ENCODE measurements around the gene RFPL2. TPM values are rescaled to one million over a fixed set of nuclear protein-coding genes. Genes with fewer than 3 reads are reported as not detected.
A peak's percentile ranks its signal among the peaks of the same experiment; 100 is the strongest.
"Not testable (repeated sequence)": the region's sequence is repeated elsewhere in the genome, so short reads cannot be mapped to it uniquely, and the experiment has no call there.

RFPL2 gene
- total RNA-seq, 2 experiments from 2014 or later: not detected

DNA sequence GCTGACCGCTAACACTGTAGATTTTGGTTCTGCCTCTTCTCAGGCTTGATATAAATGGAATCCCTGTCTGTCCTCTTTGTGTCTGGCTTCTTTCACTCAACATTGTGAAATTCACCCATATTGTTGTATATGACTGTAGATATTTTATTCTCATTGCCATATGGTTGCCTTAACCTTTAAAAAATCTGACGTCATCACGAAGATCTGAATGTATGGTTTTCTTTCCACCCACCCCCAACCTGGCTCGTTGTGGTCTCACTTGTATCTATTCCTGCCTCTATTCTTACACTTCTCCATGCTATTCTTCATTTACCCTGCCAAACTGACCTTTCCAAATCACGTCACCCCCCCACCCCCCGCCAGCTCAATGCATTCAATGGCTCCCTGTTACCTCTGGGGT, 23.8 kb downstream of the RFPL2 start:
- H3K9me3 Mint-ChIP-seq (ENCODE audit: insufficient read depth): no peaks in the 10 kb centered on the region
- H3K27ac Mint-ChIP-seq: no peak overlapping the region
- no peaks in the 10 kb centered on the region for H3K36me3 Mint-ChIP-seq (ENCODE audit: low read depth)
- POLR2A ChIA-PET: no interaction called here
- no peaks in the 10 kb centered on the region for H3K4me1 Mint-ChIP-seq (ENCODE audit: low read depth)
- ATAC-seq: no peak
- peaks cover 10% of the 10 kb centered on the region for H3K27me3 Mint-ChIP-seq (ENCODE audit: low read depth)
- CTCF ChIA-PET: no interaction called here
- no peak for DNase-seq
- H3K4me3 Mint-ChIP-seq: no peak overlapping the region

DNA sequence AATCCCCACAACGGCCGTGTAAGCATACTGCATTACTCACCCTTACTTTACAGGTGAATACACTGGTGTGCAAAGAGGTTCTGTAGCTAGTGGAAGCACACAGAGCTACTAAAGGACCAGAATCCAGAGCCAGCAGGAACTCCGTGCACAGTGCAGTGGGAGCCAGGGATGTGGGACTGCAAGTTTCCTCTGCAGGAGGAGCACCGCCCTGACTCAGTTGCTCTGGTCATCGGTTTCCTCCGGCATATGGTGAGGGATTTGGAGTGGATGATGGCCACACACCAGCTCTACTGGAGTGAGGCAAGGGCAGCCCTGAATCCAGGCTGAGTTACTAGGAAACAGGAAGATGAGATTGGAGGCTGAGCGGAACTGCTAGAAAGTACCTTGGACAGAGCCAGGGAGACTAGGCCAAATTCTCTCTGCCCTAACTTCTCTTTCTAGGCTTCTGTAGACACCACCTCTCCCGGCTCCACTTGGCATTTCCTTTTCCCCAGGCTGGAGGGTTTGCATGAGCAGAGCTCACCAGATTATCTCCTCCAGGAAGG, 27.6 kb downstream of the RFPL2 start:
- H3K9me3 Mint-ChIP-seq (ENCODE audit: insufficient read depth): no peaks in the 10 kb centered on the region
- no peak for ATAC-seq
- peaks cover 19% of the 10 kb centered on the region for H3K27me3 Mint-ChIP-seq (ENCODE audit: low read depth)
- ChIA-PET POLR2A (no interaction called here), CTCF (no interaction called here)
- no peaks in the 10 kb centered on the region for H3K4me1 Mint-ChIP-seq (ENCODE audit: low read depth)
- H3K27ac Mint-ChIP-seq: no peak overlapping the region
- no peak for DNase-seq
- no peak overlapping the region for H3K4me3 Mint-ChIP-seq
- H3K36me3 Mint-ChIP-seq (ENCODE audit: low read depth): no peaks in the 10 kb centered on the region

DNA sequence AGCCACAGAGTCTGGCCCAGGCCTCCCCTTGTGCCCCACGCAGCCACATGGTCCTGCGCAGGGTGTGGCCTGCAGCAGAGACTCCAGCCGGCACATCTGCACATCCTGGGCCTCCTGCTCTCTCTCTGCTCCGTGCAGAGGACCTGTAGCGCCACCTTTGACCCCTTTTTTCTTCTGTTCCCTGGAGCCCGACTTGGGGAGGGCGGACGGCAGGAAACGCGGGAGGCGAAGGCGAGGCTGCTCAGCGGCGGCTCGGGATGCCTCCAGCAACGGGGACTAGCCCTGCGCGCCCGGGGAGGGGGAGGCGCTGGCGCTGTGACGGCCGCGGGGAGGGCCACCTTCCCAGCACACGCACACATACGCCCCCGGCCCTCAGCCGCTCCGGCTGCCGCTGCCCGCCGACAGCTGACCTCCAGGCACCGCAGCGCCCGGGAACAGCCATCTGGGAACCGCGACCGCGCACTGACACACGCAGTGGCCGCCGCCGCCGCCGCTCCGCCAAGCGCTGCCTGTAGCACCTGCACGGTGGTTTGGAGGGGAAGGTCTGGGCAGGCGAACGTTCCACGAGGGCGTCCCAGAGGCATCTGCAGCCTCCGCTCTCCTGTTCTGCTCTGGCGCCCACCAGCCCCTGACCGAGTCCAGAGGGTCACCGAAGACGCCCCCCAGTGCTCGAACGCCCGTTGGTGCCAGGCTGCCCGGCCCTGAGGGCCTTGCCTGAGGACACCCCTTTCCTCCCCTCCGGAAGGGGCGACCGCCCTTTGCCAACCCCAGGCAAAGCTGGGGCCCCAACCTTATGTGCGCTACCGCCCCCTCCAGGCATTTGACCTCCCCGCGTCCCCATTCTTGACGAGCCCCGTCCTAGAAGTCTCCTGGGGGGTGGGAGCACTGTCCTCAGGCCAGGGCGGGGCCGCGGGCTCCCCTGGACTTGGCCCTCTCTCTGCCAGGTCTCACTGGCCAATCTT, 28.9 kb downstream of the RFPL2 start:
- Mint-ChIP-seq H3K27ac (no peak overlapping the region), H3K9me3 (ENCODE audit: insufficient read depth) (no peaks in the 10 kb centered on the region), H3K4me3 (no peak overlapping the region), H3K4me1 (ENCODE audit: low read depth) (no peaks in the 10 kb centered on the region), H3K27me3 (ENCODE audit: low read depth) (peaks cover 19% of the 10 kb centered on the region), H3K36me3 (ENCODE audit: low read depth) (no peaks in the 10 kb centered on the region)
- ATAC-seq (peak; percentile 39), DNase-seq (no peak)
- ChIA-PET CTCF (no interaction called here), POLR2A (no interaction called here)

DNA sequence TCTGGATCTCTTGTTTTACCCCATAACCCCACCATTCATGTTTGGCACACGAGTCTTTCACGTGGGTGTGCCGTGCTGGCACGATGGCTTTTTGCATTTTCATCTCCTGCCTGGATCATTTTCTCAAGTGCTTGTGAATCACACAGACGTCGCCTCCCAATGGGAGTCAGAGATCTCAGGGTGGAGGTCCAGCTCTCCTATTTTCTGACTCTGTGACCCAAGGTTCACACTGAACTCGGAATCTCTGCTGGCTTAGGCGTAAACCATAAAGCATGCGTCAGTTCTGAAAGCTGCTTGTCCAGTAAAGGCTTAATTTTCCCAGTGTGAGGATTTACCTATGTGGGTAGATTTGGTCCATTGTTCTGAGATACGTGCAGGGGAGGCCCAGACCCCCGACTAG, 29.8 kb downstream of the RFPL2 start:
- Mint-ChIP-seq H3K9me3 (ENCODE audit: insufficient read depth) (no peaks in the 10 kb centered on the region), H3K27me3 (ENCODE audit: low read depth) (peaks cover 19% of the 10 kb centered on the region), H3K27ac (no peak overlapping the region), H3K36me3 (ENCODE audit: low read depth) (no peaks in the 10 kb centered on the region), H3K4me3 (no peak overlapping the region), H3K4me1 (ENCODE audit: low read depth) (no peaks in the 10 kb centered on the region)
- CTCF ChIA-PET: no interaction called here
- DNase-seq: no peak
- ATAC-seq: no peak
- POLR2A ChIA-PET: no interaction called here

DNA sequence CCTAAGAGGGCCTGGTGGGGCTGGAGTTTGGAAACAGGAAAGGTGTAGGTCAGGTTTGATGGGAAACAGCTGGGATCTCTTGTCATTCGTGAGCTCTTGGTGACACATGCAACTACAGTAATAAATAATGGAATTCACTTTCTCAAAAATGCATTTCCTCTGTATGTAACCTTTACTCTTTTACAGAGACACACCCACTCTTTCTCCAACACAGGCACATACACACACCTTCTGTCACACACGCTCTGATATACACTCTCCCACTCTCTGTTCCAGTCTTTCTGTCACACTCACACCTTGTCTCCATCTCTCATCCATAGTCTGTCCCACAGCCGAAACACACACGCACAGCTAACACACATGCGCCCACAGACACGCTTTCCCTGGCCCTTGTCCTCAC, 39.2 kb downstream of the RFPL2 start:
- ATAC-seq (no peak), DNase-seq (no peak)
- Mint-ChIP-seq H3K36me3 (ENCODE audit: low read depth) (no peaks in the 10 kb centered on the region), H3K27me3 (ENCODE audit: low read depth) (peaks cover 11% of the 10 kb centered on the region), H3K4me3 (no peak overlapping the region), H3K4me1 (ENCODE audit: low read depth) (peaks cover 4% of the 10 kb centered on the region), H3K9me3 (ENCODE audit: insufficient read depth) (no peaks in the 10 kb centered on the region), H3K27ac (no peak overlapping the region)
- ChIA-PET POLR2A (no interaction called here), CTCF (no interaction called here)

DNA sequence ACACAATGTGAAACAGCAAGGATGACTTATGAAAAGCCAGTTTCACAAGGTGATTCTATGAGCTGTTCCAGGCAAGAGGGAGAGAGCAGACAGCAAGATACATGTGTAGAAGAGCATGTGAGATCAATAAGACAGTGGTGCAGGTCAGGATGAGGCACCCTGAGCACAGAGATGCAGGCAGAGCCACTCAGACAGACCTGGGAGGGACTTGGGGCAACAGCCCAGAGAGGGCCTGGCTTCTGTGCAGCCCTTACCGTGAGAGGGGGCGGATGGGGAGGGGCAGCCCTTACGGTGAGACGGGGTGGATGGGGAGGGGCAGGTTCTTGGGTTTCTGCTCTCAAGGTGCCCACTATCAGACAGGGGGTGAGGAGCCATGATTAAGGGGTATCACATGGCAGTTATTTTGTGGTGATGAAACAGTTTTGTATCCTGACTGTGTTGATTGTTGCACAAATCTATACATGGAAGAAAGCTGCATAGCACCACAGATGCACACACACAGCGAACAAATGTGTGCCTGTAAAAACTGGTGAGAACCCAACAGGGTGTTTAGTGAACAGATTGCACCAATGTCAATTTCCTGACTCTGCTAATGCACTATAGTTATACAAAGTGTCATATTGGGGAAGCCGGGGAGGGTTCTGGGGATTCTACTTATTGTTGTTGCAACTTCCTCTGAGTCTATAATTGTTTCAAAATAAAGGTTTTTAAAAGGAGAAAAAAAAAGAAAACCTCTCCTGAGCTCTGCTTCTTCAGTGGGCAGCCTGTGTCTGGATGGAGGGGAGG, 40.6 kb downstream of the RFPL2 start:
- H3K27ac Mint-ChIP-seq: no peak overlapping the region
- peaks cover 11% of the 10 kb centered on the region for H3K27me3 Mint-ChIP-seq (ENCODE audit: low read depth)
- no peaks in the 10 kb centered on the region for H3K36me3 Mint-ChIP-seq (ENCODE audit: low read depth)
- no peak for DNase-seq
- POLR2A ChIA-PET: no interaction called here
- no peak overlapping the region for H3K4me3 Mint-ChIP-seq
- ATAC-seq: no peak
- CTCF ChIA-PET: no interaction called here
- H3K9me3 Mint-ChIP-seq (ENCODE audit: insufficient read depth): no peaks in the 10 kb centered on the region
- H3K4me1 Mint-ChIP-seq (ENCODE audit: low read depth): peaks cover 4% of the 10 kb centered on the region

DNA sequence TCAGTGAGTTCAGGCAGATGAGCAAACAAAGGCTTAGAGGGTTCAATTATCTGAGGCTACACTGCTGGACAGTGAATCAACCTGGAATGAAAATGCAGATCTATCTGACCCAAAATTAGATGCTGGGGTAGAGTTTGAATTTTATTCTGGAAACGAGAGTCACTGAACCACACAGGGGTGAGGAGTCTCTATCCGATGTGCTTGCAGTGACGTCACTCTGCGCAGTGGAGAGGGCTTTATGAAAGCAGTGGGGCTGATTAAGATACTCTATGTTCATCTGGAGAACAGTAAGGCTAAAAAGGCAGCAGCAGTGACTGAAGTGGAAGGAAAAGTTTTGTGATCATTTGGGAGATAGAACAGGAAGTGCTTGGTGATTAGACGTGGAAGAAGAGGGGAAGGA, 44.5 kb downstream of the RFPL2 start:
- ATAC-seq; DNase-seq; H3K4me3 Mint-ChIP-seq; CTCF ChIA-PET; POLR2A ChIA-PET; H3K9me3 Mint-ChIP-seq (ENCODE audit: insufficient read depth); H3K36me3 Mint-ChIP-seq (ENCODE audit: low read depth); H3K27ac Mint-ChIP-seq; H3K4me1 Mint-ChIP-seq (ENCODE audit: low read depth): not testable (repeated sequence)
- H3K27me3 Mint-ChIP-seq (ENCODE audit: low read depth): peaks cover 18% of the 10 kb centered on the region

DNA sequence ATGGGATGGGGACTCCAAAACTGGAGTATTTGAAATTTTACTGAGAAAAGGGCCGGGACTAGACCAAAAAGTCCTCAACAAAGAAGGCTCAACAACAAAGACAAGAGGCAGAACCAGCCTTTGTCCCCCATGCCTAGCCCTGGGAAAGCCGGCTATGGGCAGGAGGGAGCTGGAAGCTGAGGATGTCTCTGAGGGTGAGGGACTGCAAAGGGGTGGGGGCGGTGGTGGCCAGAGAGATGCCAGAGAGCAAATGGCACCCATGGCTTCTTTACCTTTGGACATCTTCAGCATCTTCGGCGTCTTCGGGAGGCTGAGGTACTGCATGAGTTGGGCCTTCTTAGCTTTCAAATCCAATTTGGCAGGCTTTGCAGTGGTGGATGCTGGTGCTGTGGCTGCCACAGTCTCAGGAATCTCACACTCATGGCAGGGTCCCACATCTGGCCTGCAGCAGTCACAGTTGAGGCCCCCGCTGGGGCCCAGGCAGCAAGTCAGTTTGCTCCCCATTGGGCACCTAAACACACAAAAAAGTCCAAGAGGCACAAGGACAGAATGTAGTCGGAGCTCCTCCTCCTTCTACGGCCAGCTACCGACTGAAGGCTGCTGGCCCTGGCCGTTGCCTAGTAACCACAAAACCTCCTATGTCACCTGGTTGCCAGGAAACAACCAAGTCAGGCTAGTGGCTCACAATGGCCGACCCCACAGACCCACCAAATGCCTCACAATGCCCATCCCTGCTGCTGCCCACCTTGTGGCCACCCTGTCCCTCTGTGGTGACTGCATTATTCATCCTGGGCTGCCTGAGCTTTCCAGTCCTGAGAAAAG, 46.0 kb downstream of the RFPL2 start, which contains the start of gene C22orf42:
TSS of gene C22orf42 (minus strand) at position 592 of the 822 bp plus-strand sequence. CDS start at position 504, 88 bp downstream.
- no peaks in the 10 kb centered on the region for H3K9me3 Mint-ChIP-seq (ENCODE audit: insufficient read depth)
- POLR2A ChIA-PET: no interaction called here
- CTCF ChIA-PET: no interaction called here
- H3K27me3 Mint-ChIP-seq (ENCODE audit: low read depth): peaks cover 22% of the 10 kb centered on the region
- H3K36me3 Mint-ChIP-seq (ENCODE audit: low read depth): no peaks in the 10 kb centered on the region
- no peak within 1 kb of the TSS for H3K4me3 Mint-ChIP-seq
- DNase-seq (no peak), ATAC-seq (no peak)
- no peak within 1 kb of the TSS for H3K27ac Mint-ChIP-seq
- peaks cover 4% of the 10 kb centered on the region for H3K4me1 Mint-ChIP-seq (ENCODE audit: low read depth)

DNA sequence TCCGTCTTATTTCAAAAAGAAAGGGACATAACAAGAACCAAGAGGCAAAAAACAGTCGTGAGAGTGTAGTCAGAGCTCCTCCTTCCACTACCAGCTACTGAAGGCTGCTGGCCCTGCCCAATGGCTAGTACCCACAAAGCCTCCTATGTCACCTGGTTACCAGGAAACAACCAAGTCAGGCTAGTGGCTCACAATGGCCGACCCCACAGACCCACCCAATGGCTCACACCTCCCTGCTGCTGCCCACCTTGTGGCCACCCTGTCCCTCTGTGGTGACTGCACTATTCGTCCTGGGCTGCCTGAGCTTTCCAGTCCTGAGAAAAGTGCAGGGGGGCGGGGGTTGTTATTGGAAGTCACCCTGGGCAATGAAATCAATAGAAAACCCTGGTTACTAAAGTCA, 47.2 kb downstream of the RFPL2 start:
- peak; percentile 27 for ATAC-seq
- Mint-ChIP-seq H3K27me3 (ENCODE audit: low read depth) (peaks cover 15% of the 10 kb centered on the region), H3K4me1 (ENCODE audit: low read depth) (peaks cover 11% of the 10 kb centered on the region)
- H3K4me3 Mint-ChIP-seq; H3K36me3 Mint-ChIP-seq (ENCODE audit: low read depth); DNase-seq; H3K27ac Mint-ChIP-seq; H3K9me3 Mint-ChIP-seq (ENCODE audit: insufficient read depth); CTCF ChIA-PET: not testable (repeated sequence)
- POLR2A ChIA-PET: interaction anchor here (0.5 kb wide), 1 partner anchor 413 kb away, joined by 3 read pairs; no protein-coding TSS in a partner anchor

DNA sequence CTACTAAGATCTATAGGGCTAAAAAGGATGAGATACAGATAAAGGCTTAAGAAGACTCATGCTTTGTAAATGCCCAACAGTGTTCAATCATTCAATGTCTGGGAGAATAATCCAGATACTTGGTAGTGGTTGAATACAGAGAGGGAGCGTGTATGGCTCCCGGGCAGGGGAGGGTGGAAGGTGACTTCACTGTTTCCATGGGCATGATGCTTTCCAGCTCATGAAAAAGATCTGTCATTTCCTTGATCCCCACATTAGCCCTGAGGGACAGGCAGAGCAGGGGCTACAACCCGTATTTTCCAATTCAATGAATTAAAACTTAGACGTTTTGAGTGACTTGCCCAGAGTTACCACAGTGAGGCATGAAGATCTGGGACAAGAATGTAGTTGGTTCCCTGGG, 50.1 kb downstream of the RFPL2 start:
- DNase-seq; ATAC-seq; H3K36me3 Mint-ChIP-seq (ENCODE audit: low read depth); H3K27ac Mint-ChIP-seq; H3K9me3 Mint-ChIP-seq (ENCODE audit: insufficient read depth); POLR2A ChIA-PET; H3K4me3 Mint-ChIP-seq; CTCF ChIA-PET: not testable (repeated sequence)
- H3K27me3 Mint-ChIP-seq (ENCODE audit: low read depth): peaks cover 15% of the 10 kb centered on the region
- peaks cover 15% of the 10 kb centered on the region for H3K4me1 Mint-ChIP-seq (ENCODE audit: low read depth)

DNA sequence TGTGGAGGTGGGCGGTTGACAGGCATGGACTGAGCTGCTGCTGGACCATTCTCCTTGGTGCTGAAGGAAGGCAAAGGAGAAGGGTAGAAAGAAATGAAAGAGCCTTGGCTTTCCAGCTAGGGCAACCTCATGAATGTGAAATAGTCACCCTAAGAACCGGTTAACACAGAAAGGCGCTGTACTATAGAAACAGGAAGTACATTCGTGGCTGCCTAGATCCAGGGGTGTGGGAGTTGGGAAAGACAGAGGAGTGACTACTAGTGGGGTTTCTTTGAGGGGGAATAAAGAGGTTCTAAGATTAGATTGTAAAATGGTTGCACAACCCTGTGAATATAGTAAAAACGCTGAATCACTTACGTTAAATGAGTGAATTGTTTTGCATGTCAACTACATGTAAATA, 53.2 kb downstream of the RFPL2 start:
- DNase-seq; H3K4me3 Mint-ChIP-seq; H3K27ac Mint-ChIP-seq; H3K36me3 Mint-ChIP-seq (ENCODE audit: low read depth); POLR2A ChIA-PET; H3K9me3 Mint-ChIP-seq (ENCODE audit: insufficient read depth); ATAC-seq; CTCF ChIA-PET: not testable (repeated sequence)
- Mint-ChIP-seq H3K4me1 (ENCODE audit: low read depth) (peaks cover 15% of the 10 kb centered on the region), H3K27me3 (ENCODE audit: low read depth) (peaks cover 16% of the 10 kb centered on the region)

Measured in activated CD8-positive, alpha-beta T cell treated with anti-CD3 and anti-CD28 coated beads, Interleukin-2, amount 10 ng/mL, durations not matched to agents 7 days and 5 days (primary cell).